Brain pericyte (primary cell): Measurements from ENCODE around the gene DMXL1.
A peak's percentile ranks its signal among the peaks of the same experiment; 100 is the strongest.
"Not testable (repeated sequence)": the region's sequence is repeated elsewhere in the genome, so short reads cannot be mapped to it uniquely, and the experiment has no call there.

Experiments
- DNase-seq: peaks from one replicate; pipeline ENCODE4 v3.0.0-alpha.2; 2012; ENCODE audit warnings: low read depth, low spot score

DMXL1 gene

DNA sequence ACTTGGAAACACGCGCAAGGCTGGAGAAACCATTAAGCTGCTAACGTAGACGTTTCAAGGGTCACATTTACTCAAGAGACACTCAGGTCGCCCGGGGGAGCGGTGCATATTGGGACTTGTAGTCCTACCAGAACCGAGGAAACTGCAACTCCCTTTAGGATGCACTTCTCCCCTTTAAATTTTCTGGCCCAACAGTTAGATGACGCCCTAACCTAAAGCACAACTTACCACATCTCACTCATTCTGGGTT lies 384 bp upstream of the DMXL1 start:
- no peak for DNase-seq

DNA sequence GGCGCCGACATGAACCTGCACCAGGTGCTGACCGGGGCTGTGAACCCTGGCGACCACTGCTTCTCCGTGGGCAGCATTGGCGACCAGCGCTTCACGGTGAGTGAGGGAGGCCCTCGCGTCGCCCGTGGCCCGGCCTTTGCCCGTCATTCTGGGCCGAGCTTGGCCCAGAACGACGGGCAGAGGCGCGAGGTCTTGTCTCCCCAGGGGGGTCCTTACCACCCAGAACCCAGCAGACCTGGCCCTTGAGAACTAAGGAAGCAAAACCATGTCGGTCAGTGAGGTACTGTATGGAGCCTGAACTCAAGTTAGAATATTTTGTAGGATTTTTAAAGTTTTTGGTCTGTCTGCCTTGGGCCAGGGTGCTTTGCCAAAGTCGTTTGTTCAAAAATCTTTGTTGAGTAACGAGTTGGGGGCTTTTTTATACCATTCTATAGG lies 691 bp downstream of the DMXL1 start:
- no peak for DNase-seq

DNA sequence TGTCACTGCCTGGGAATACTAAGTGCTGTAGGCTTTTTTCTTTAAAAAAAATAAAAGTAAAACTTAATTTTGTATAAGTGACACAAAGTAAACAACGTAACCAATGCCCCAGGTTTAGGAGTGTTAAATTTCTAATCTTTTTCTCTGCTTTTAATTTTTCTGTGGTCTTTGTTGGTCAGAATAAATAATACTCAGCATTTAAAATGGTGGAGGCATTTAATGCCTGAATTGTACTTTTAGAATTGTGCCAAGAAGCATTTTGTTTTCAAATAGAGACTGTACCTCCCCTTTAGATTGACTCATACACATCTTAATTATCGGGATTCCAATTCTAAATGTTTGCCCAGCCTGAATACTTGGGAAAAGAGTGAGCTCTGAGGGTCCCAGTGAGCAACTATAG lies 1.6 kb downstream of the DMXL1 start:
- no peak for DNase-seq

DNA sequence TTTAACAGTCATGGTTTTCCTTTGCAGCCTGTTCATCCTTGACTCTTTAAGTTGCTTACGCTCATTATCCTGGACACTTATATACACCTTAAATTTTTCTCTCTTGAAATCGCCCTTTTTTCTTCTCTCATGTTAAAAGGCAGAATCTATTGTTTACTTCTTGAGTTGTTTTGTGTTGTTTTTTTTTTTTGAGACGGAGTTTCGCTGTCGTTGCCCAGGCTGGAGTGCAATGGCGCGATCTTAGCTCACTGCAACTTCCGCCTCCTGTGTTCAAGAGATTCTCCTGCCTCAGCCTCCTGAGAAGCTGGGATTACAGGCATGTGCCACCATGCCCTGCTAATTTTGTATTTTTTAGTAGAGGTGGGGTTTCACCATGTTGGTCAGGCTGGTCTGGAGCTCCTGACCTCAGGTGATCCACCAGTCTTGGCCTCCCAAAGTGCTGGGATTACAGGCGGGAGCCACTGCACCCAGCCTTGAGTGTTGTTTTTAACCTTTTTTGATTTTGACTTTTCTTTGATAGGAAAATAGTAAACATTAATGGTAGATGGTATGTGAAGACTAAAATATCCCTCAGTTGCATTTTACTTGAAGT lies 3.0 kb downstream of the DMXL1 start:
- not testable (repeated sequence) for DNase-seq

DNA sequence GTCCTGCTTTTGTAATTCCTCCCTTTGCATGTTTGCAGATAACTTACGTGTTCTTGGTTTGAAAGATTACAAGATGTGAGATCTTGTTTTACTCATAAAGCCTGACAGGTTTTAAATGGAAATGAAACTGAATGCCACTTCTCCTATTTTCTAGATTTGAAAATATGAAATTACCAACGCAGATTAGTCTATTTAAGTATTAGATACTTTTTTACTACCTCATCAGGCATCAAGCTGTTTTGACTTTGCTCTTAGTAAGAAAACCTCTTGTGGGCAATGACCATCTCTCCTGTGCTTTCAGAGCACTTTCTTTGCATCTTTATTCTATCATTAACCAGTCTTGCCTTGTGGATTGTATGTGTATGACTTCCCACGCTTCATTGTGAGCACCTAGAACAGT lies 3.5 kb downstream of the DMXL1 start:
- DNase-seq, result no peak

DNA sequence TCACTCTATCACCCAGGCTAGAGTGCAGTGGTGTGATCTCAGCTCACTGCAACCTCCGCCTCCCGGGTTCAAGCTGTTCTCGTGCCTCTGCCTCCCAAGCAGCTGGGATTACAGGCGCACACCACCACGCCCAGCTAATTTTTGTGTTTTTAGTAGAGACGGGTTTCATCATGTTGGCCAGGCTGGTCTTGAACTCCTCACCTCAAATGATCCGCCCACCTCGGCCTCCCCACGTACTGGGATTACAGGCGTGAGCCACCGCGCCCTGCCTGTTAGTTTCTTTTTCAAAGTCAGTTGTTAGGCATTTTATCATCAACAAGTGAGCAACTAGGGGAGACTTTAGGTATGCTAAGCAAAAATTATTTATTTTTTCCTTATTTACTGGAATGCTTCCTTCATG lies 4.4 kb downstream of the DMXL1 start:
- not testable (repeated sequence) for DNase-seq

DNA sequence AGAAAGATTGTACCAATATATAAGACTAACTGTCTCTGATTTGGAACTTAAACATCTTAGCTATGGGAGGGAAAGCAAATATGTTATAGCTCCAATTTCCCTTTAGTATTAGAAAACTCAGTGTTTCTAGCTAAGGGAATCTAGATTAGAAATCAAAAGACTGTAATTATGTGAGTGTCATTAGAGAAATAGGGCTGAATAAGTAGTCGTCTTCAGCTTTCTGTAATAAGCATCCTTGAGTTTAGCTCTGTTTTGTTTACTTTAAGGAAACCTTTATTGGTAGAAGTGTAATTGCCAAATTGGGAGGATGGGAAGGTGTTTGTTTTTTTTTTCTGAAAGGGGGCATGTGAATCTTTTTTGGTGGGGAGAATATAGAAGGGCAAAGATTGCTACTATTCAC lies 5.2 kb downstream of the DMXL1 start:
- no peak for DNase-seq

DNA sequence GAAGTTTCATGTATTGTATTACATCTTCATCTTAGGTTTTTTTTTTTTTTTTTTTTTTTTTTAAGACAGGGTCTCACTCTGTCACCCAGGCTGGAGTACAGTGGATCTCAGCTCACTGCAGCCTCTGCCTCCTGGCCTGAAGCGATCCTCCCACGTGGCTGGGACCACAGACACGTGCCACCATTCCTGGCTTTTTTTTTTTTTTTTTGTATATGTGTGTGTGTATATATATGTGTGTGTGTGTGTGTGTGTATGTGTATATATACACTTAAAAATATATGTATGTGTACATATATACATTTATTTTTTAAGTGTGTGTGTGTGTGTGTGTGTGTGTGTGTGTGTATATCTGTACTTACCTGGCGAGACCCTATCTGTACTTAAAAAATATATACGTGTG lies 6.6 kb downstream of the DMXL1 start:
- DNase-seq, result no peak

DNA sequence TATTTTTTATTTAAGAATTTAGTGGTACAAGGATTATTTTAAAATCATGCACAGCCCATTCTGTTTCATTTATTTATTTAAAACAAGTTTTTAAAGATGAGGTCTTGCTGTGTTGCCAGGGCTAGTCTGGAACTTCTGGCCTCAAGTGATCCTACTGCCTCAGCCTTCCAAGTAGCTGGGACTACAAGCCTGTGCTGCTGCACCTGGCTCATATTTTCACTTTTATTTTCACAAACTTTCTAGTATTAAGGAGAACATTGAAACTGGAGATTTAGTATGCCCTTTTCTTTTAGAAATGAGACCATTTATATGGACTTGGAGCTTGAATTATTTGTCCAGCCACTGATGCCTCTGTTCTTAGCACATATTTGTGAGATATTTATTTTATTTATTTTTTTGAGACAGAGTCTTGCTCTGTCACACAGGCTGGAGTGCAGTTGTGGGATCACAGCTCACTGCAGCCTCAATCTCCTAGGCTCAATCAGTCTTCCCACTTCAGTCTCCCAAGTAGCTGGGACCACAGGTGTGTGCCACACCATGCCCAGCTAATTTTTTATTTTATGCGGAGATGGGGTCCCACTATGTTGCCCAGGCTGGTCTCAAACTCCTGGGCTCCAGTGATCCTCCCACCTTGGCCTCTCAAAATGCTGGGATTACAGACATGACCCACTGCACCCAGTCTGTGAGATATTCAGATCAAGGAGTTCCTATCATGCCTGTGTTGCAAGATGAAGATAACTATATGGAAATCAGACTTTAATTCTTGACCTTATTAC lies 7.4 kb downstream of the DMXL1 start:
- DNase-seq, result no peak

DNA sequence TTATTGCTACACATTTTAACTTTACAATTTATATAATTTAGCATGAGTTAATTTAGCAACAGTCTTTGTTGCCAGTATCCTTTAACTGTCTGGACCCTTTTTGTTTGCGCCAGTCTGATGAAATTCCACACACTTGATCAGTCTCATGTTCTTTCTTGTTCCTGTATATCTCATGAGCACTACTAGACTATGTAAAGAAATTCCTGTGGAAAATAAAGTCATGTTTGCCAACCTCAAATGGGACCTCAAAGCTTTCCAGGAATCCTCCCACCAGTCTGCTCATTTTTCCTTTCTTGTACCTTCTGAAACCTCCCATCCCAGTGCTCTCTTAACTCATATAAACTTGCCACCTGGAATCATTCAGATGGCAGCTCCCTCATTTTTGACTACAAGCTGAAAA lies 8.0 kb downstream of the DMXL1 start:
- no peak for DNase-seq

DNA sequence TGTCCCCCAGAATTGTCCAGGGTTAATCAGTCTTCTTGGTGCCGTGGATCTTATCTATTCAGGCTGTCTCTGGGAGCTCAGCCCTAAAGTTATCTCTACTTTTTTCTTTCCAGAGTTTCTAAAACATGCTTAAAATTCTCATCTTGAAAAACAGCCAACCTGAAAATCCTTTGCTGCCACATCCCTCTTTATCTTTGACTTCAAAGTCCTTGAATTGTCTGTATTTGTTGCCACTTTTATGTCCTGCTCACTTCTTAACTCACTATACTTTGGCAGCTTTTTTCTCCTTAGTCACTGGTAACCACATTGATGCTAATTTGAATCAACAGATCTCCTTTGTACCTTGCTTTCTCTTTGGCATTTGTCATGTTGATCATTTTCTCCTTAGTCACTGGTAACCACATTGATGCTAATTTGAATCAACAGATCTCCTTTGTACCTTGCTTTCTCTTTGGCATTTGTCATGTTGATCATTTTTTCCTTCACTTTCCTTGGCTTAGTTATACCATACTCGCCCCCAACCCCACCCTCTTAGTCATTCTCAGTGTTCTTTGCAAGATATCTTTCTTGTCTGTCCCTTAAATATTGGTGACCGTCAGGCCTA lies 8.5 kb downstream of the DMXL1 start:
- no peak for DNase-seq

DNA sequence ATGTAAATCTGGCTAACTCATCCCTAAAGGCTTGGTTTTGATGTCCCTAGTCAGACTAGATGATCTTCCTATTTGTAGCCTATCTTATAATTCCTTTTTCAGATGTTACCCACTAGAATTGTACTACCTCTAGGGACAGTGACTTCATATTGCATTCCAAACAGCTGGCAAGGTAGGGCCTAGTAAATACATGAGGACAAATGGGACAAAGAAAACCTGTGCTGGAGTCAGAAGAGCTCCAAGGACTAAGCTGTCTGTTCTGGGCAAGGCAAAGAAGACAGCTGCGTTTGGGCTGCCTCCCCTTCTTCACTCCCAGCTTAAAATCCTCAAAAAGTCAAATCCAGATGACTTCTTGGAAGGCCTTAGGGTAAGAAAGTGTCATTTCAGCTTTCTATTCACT lies 10.0 kb downstream of the DMXL1 start:
- no peak for DNase-seq

DNA sequence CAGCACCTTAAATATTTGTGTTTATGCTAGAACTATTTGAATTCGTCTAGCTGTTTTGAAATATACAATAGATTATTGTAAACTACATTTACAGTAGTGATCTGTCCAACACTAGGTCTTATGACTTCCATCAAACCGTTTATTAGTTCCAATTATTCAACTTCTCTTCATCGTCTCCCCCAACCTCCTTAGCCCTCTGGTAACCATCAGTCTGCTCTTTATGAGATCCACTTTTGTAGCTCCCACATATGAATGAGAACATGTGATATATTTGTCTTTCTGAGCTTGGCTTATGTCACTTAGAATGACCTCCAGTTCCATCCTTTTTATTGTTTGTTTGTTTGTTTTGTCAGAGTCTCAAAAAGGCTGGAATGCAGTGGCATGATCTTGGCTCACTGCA lies 11.8 kb downstream of the DMXL1 start:
- no peak for DNase-seq

DNA sequence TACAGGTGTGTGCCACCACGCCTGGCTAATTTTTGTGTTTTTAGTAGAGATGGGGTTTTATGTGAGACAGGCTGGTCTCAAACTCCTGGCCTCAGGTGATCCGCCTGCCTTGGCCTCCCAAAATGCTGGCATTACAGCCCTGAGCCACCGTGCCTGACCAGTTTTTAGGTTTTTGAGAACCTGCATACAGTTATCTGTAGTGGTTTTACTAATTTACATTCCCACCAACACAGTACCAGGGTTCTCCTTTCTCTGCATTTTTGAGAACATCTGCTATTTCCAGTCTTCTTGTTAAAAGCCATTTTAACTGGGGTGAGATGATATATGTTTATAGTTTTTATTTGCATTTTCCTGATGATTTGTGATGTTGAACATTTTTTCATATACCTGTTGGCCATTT lies 12.8 kb downstream of the DMXL1 start:
- no peak for DNase-seq

DNA sequence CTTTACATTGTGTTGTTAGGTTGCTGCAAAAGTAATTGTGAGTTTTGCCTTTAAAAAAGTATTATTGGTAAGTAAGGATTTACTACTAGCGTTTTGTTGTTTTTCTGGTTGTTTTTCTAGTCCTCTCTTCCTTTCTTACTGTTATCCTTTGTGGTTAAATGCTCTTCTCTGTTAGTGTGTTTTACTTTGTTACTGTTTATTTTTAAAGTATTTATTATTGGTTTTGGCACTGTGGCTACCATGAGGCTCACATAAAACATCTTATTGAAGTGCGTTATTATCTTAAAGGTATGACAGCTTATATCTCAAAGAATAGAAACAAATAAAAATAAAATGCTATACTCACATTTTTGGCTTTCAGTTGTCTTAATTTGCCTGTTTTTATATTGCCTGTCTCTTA lies 17.6 kb downstream of the DMXL1 start:
- peak; percentile 15 for DNase-seq

DNA sequence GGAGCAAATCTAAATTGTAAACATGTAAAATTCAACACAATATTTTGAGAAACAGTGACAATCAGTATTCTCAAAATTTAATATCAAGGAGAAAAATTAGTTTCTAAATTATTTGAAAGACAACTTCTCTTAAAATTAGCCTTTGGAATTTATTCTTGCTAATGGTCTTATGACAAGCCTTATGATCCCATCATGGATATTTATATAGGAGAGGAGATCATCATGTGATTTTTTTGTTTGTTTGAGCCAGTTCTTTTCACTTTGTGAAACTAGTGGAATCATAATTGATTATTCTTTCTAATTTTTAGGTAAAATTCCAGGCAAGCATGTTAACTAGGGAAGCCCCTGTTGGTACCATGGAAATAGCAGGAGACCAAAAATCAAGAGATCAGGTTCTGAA lies 24.7 kb downstream of the DMXL1 start:
- no peak for DNase-seq

DNA sequence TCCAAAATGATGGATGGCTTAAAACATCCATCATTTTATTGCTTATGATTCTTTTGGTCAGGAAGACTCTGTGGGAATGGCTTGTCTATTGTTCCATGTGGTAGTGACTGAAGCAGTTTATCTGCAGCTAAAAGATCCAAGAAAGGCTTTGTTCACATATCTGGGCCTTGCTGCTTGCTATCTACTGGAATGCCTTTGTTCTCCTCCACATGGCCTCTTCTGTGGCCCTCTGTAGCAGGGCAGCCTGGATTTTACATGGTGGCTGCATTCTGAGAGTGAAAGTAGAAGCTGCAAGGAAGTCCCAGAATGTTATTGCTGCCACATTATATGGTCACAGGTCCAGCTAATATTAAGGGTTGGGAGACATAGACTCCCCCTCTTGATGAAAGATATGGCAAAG lies 35.1 kb downstream of the DMXL1 start:
- no peak for DNase-seq

DNA sequence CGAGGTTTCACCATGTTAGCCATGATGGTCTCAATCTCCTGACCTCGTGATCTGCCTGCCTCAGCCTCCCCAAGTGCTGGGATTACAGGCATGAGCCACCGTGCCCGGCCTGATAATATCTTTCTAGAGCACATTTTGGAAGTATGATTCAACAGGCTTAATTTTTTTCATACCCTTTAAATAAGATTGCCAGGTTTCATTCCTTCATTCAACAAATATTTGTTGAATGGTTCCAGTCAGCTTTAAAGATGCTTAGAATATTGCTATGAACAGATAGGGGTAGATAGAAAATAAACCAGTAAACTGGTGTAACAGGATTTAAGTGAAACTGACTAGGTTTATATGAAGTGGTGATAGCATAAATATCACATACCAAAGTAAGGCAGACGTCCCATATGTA lies 41.3 kb downstream of the DMXL1 start:
- DNase-seq, result no peak

DNA sequence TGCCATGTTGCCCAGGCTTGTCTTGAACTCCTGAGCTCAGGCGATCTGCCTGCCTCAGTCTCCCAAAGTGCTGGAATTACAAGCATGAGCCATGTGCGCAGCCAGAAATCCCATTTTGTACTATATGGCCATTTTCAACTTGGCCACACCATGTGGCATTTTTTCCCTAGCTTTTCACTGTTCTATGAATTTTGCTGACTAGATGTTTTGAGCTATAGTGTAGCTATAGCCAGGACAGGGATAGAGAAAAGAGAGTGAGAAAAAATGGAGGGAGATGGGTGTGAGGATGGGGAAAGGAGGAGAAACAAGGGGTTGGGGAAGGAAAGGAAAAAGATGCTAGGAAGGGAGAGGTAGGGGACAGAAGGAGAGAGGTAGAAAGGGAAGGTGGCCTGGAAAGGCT lies 46.4 kb downstream of the DMXL1 start:
- DNase-seq, result no peak

DNA sequence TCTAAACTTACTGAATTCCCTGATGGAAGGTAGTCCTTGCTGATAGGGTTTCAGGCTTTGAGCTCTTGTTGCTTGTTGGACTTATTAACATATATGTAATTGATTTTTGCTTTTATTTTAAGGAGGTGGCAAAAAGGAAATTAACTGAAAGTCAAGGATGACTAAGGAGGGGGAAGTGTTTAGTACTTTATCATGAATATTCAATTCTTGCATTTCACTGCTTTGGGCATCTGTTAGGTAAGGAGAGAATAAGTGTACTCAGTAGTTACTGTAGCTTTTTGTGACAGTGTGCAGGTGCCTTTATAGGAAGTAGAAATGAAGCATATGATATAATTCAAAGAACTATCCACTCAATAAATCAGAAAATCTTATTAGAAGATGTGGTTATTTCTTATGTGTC lies 47.1 kb downstream of the DMXL1 start:
- DNase-seq, result no peak

DNA sequence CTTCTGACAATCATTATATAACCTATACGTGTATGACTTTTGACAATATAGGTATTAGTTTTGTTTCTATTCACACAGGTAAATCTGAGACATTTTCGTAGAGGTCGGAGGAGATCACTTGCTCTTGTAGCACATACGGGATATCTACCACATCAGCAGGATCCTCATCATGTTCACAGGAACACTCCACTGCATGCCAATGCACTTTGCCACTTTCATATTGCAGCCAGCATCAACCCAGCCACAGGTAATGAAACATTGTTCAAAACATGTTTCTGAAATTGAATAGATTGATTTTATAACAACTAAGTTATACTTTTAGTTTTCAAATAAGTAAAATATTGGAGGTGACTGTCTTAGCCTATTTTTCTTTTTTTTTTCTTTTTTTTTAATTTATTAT lies 50.0 kb downstream of the DMXL1 start:
- DNase-seq, result no peak

DNA sequence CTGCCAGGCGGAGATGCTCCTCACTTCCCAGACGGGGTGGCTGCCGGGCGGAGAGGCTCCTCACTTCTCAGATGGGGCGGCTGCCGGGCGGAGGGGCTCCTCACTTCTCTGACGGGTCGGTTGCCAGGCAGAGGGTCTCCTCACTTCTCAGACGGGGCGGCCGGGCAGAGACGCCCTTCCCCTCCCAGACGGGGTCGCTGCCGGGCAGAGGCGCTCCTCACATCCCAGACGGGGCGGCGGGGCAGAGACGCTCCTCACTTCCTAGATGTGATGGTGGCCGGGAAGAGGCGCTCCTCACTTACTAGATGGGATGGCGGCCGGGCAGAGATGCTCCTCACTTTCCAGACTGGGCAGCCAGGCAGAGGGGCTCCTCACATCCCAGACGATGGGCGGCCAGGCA lies 51.6 kb downstream of the DMXL1 start:
- DNase-seq, result not testable (repeated sequence)

DNA sequence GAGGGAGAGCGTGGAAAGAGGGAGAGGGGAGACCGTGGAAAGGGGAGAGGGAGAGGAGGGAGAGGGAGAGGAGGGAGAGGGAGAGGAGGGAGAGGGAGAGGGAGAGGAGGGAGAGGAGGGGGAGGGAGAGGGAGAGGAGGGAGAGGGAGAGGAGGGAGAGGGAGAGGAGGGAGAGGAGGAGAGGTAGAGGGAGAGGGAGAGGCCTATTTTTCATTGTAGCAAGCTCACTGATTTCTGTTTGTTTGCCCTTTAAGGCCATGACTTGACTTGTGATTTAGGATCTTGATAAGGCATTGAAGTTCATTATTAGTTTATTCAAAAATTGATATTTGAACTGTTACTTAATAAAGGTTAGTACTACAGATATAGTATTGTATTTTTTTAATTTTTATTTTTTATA lies 52.4 kb downstream of the DMXL1 start:
- no peak for DNase-seq

DNA sequence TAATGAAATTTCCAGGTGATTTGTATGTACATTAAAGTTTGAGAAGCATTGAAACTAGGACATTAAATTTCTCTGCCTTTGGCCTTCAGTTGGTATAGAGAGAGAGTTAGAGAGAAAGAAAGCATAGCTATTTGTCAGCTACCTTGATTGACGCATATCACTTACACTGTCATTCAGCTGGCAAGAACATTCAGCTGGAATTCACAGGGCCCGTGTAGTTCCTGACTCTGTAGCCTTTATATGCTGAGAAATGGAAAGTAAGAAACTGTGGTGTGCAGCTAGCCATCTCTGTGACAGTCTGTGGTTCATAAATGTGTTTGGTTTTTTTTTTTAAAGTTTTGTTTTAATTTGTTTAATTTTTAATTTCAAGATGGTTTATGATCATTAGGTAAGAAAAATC lies 58.9 kb downstream of the DMXL1 start:
- no peak for DNase-seq
